Stimulated activated CD4-positive, alpha-beta T cell treated with anti-CD3 and anti-CD28 coated beads, TNF-alpha, amount 100 ng/mL, for 1 hour (primary cell): ENCODE data around the gene COL7A1.
A peak's percentile ranks its signal among the peaks of the same experiment; 100 is the strongest.

ENCODE experiments used
- DNase-seq, 3 donors: peaks; one replicate each; pipeline ENCODE4 v3.0.0-alpha.2; 2020; ENCODE audit warnings: low read depth in 3 of 3, low spot score in 1 of 3

The COL7A1 gene

DNA sequence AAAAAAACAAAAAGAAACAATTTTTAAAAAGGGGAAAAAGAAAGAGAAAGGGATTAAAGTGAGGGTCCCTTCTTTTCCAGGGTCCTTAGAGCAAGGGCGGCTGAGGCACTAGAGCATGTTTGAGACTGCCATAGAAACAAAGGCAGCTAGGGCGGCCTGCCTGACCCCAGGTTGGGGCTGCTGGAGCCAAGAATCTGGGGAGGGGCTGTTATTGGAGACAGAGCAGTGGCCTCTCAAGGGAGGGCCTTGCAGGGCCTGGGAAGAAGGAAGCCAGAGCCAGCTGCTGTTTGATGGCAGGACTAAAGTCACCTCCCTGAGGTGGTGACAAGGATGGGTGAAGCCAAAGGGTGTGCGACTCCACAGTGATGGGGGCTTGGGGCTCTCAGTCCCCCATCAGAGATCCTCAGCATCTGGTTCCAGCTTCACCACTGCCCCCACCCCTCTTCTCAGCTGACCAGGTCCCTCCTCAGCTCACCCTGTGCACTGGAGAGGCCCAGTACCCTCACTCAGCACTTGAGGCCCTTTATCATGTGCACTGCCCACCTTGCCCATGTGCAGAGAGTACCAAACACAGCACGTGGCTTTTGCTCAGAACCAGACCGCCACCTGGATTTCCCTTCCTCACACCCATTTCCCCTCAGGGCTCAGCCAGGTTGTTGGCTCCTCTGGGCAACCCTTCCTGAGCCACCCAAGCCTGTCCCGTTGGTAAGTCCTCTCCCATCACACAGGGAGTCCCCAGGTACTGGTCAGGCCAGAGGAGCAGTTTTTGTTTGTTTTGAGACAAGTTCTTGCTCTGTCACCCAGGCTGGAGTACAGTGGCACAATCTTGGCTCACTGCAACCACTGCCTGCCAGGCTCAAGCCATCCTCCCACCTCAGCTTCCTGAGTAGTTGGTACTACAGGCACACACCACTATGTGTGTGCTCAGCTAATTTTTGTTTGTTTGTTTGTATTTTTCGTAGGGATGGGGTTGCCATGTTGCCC lies 24.7 kb upstream of the COL7A1 start:
- DNase-seq, result no peak

DNA sequence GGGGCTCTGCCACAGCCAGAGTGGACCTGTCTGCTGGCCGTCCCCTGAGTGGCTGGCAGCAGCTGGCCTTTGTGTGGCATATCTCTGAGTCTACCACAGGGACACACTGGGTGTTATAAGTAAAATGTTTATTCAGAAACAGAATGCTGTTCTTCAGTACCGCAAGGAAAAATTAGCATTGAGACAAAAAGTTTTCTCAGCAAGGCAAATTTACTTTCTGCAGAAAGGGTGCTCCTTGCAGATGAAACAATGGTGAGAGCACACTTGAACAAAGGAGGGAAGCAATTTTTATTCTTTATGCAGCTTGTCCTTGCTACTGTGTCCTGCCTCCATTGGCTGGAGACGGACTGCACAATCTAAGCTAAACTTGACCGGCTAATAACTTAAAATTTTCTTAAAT lies 22.4 kb upstream of the COL7A1 start:
- DNase-seq, result no peak

DNA sequence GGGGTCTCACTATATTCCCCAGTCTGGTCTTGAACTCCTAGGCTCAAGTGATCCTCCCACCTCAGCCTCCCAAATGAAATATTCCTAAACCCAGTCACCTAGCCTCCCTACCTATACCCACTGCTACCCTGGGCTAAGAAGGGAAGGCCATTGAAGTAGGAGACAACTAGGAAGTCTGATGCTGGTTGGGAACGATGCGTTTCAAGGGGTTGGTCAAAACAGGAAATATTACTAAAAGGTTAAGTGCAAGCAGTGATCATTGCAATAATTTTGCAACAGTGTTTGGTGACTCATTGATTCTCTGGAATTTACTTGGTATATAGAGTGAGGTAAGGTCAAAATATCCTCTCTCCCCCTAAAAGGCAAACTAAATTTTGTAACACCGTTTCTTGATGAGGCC lies 18.9 kb upstream of the COL7A1 start:
- no peak for DNase-seq

GRCh38 chr3:48612309-48612708 lies 17.2 kb upstream of the COL7A1 start:
- no peak for DNase-seq

DNA sequence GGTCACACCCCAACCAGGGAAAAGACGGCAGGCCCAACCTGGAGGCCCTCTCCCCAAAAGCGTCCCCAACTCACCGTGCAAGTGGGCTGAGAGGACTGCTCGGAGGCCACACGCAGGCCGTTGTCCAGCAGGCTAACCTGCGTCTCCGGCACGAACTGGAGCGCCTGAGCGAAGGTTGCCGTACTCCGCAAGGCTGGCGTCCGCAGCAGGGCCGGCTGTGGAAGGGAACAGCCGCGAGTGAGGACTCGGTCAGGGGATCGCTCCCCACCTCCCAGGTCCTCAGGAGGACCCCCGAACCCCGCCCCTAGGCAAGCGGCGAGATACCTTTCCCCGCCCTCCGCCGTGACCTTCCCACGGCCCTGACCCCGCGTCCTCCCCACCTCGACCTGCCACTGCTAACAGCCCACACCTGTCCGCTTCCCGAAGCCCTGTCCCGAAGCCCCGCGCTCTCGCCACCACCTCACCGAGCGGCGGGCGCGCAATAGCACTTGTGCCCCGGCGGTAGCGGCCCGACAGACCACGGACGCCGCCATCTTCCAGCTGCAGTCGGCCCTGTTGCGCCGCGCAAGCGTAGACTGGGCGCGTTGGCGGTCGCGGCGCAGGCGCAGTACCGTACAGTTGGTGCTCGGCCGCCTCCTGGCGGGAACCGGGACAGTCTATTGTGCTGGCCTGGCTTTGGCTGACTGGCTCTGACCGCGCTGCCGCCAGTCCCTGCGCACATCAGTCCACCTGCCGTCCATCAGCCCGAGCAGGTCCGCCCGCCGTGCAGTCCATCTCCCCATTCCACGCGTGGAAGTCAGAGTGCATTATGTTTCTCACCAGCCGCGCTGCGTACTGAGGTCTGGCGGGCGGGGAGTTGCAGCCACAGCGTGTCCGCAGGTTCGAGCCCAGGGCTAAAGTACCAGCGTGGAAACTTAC lies 14.2 kb upstream of the COL7A1 start, which contains the start of gene UQCRC1:
Gene UQCRC1 (minus strand): TSS at position 559 of the 918 bp plus-strand sequence. CDS start 26 bp downstream, at position 533.
- peak; percentile 80 to 87 (median 86) for DNase-seq

- DNase-seq, result no peak
Observed at GRCh38 chr3:48607519-48607918, 12.4 kb upstream of the COL7A1 start.

- no peak for DNase-seq
Observed at GRCh38 chr3:48601622-48601994, 6.5 kb upstream of the COL7A1 start.

DNA sequence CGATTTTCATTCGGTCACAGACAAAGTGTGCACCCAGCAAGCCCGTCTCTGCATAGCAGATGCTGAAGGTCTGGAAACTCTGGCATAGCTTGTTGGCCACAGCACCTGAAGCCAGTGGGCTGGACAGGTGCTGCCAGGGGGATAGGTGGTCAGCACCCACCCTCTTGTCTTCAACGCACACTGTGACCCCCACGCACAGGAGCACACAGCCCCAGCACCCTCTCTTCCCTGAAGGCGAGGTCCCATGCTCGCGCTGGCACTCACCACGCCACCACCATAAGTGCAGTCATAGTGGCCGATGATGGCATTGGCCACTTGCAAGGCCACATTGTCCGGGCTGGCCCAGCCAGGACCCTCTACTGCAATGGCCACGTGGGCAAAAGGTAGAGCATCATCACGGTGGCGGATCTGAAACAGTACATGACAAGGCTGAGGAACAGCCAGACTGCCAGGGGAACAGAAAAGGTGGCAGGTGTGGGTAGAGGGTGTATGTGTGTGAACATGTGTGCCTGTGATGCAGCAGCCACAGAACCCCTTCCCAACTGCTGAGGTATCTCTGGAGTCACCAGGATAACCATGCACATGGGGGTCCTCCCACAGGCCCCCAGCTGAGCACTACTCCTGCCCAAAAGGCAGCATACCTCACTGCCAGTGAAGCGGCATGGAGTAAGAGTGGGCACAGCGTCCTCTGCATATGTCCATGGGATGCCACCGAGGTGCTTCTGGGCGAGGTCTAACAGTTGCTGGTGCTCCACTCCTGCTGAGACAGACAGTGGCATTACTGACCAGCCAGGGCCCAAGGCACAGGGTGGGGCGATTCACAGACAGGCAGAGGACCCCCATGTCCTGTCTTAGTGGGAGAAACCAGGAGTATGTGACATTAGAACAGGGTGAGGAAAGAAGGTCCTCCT lies 5.8 kb upstream of the COL7A1 start:
- no peak for DNase-seq

DNA sequence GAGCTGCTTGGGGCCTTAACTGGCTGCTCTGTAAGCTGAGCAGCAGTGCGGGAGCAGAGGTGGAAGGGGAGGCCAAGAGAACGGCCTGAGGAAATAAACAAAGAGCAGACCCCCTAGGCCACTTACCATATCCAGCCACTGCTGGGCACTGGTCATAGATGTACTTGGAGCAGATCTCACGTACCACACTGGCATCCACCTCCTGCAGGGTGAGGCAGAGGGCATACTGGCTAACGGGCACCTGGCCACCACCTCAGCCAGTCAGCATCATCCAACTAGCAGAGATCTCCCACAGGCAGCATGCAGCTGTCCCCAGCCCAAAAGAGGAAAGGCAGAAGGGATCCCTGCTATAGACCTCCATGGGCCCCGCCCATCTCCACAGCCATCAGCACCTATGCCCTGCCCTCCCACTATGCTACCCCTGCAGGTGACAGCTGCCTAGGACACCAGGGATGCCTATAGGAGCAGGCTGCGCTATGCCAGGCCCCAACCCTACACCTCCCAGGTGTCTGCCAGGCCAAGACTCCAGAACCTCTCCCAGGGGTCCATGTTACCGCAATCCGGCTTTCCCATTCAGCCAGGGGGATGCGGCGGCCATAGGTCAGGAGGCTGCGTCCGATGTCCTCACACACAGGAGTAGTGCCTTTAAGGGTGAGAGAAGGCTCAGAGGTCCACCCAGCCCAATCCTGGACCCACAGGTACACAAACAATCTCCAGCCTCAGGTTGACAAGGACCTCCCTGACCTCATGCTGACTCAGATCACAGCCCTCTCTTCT lies 4.6 kb upstream of the COL7A1 start:
- DNase-seq, result no peak

DNA sequence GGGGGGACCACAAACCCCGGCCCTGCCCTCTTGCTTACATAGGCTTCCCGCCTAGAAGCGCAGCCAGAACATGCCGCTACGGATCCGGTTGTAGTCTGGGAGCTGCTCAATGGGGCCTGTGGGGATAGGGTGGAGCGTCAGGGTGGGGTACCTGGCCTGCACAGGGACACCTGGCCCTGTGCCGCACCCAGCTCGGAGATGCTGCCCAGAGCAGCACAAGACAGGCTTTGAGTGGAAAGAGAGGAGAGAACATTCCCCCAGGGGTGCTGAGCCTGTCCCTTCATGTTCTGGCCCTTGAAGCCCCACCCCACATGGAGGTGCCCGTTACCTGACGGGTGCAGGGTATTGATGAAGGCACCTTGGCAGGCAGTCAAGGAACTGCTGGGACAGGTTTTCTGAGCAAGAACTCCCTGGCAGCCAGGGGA lies 4.0 kb upstream of the COL7A1 start:
- no peak for DNase-seq

DNA sequence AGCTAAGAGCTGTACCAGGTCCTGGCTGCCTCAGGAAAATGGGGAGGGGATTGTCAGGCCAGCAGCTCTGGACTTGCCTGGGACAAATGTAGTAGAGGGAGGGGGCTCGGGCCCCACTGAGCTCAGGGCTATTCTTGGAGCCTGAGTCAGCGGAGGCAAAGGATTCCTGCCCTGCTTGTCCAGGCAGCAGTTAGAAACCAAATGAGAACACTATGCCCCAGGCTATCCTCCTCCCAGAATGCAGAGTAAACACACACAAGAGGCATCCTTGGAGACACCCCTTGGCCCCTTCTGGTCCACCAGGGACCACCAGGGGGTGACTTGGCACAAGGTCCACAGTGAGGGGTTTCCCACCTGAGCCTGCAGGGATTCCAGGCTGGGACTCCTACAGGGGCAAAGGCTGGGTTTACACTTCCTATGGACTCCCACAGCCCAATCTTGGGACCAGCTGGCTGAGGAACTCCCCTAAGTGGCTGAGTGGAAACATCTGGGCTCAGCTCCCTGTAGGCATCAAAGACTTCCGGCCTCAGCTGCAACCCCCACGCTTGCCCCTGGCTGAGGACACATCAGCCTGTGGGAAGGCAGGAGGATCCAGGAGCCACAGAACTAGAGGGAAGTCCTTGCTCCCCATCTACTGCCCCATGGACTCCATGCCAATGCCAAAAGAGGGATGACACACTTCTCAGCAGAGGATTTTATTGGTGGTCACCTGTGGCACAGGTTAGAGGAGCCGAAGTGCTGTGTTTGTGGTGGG lies 3.4 kb upstream of the COL7A1 start:
- no peak for DNase-seq

GRCh38 chr3:48597408-48597800 lies 2.3 kb upstream of the COL7A1 start:
- no peak for DNase-seq

GRCh38 chr3:48596676-48597407 lies 1.7 kb upstream of the COL7A1 start:
- no peak for DNase-seq

- DNase-seq, result no peak
Observed at GRCh38 chr3:48596157-48596556, 1.0 kb upstream of the COL7A1 start.

GRCh38 chr3:48595526-48596121 lies 495 bp upstream of the COL7A1 start:
- DNase-seq, result no peak

- no peak for DNase-seq
Observed at GRCh38 chr3:48594417-48595049, 596 bp downstream of the COL7A1 start.

GRCh38 chr3:48593337-48593736 lies 1.8 kb downstream of the COL7A1 start:
- no peak for DNase-seq
